Esophagus squamous epithelium (tissue), 5 donors: ENCODE data around the gene POLN. TPM values are rescaled to one million over a fixed set of nuclear protein-coding genes. Genes with fewer than 3 reads are reported as not detected.

ENCODE experiments used
- DNase-seq: peaks from one replicate; lab custom pipeline; 2025; lab: John Stamatoyannopoulos, UW
- H3K27ac ChIP-seq, 4 donors: fragments of 200-600 bp; sonication (generic); one replicate each; pipeline ENCODE4 v1.5.1; 2016 to 2019; ENCODE audit warnings: mild to moderate bottlenecking in 1 of 4
- H3K27me3 ChIP-seq, 4 donors: fragments of 200-600 bp; sonication (generic); 1 replicate in 3 of 4; 2 replicates in 1 of 4; pipeline versions ENCODE4 v1.5.1 to v1.6.0; 2017 to 2021; ENCODE audit warnings: antibody characterized with exemption in 1 of 4
- H3K36me3 ChIP-seq, 3 donors: fragments of 200-600 bp; sonication (generic); one replicate each; pipeline ENCODE4 v1.5.1; 2016 to 2019
- H3K4me1 ChIP-seq, 3 donors: fragments of 200-600 bp; sonication (generic); one replicate each; pipeline ENCODE4 v1.5.1; 2017 to 2019
- H3K4me3 ChIP-seq, 4 donors: fragments of 200-600 bp; sonication (generic); 1 replicate in 3 of 4; 2 replicates in 1 of 4; pipeline ENCODE4 v1.5.1; 2016 to 2019; ENCODE audit warnings: mild to moderate bottlenecking in 2 of 4, moderate library complexity in 1 of 4
- H3K9me3 ChIP-seq, 3 donors: fragments of 200-600 bp; sonication (generic); one replicate each; pipeline ENCODE4 v1.5.1; 2016 to 2019
- CTCF ChIP-seq, 6 experiments: fragments of 450-650 bp in 4 of 6; fragments of 200-600 bp in 2 of 6; sonication (generic) in 2 of 6; IDR thresholded peaks; one replicate each; pipeline ENCODE4 v1.5.1; 2016 to 2019; ENCODE audit warnings: antibody characterized with exemption in 6 of 6, mild to moderate bottlenecking in 4 of 6, moderate library complexity in 4 of 6
- POLR2A ChIP-seq, 4 donors: fragments of 450-650 bp; IDR thresholded peaks; one replicate each; pipeline ENCODE4 v1.6.1; 2017; ENCODE audit warnings: antibody characterized with exemption in 4 of 4, mild to moderate bottlenecking in 4 of 4, moderate library complexity in 3 of 4
- WGBS, 2 donors: methylation state at CpG; one replicate each; pipeline ENCODE4 v1.1.5; 2018; 5-methylcytosine and 5-hydroxymethylcytosine counted together
- intact Hi-C: fragments of 100-400 bp; cut with DNase I; formaldehyde crosslinking; loops from one replicate; pipeline ENCODE4 v1.15.0; 2022
- total RNA-seq, 4 donors: library from RNA; depleted of rRNA; stranded (reverse); fragments of >200 nt; gene quantifications; one replicate each; pipeline ENCODE4 v1.1.0, GENCODE V29; 2016
- donor health status: DM: yes; HTN: yes; CAD: no.

The POLN gene
- total RNA-seq, 4 donors from 2014 or later: 0.19 to 1.5 (median 1.2) TPM

GRCh38 chr4:2103127-2103842 lies 138.6 kb downstream of the POLN start:
- H3K9me3 ChIP-seq: peaks cover 0 to 29% (median 26%) of the 10 kb centered on the region in 3 donors
- intact Hi-C loops: no loop called here
- WGBS, 2 donors: 82 to 91% methylated on average over 5 of the region's 5 CpGs
- no peaks in the 10 kb centered on the region for H3K27me3 ChIP-seq
- H3K27ac ChIP-seq: no peak overlapping the region
- H3K4me3 ChIP-seq: no peak overlapping the region
- no peaks in the 10 kb centered on the region for H3K4me1 ChIP-seq
- no peak for DNase-seq
- no peaks in the 10 kb centered on the region for H3K36me3 ChIP-seq
- TF ChIP-seq POLR2A (IDR thresholded peaks at IDR 0.05): no peak
- no peak for TF ChIP-seq CTCF (IDR thresholded peaks at IDR 0.05)

GRCh38 chr4:2102045-2102883 lies 139.7 kb downstream of the POLN start:
- Histone ChIP-seq H3K9me3 (peaks cover 0 to 29% (median 26%) of the 10 kb centered on the region in 3 donors), H3K4me3 (no peak overlapping the region), H3K27ac (no peak overlapping the region), H3K36me3 (no peaks in the 10 kb centered on the region), H3K27me3 (no peaks in the 10 kb centered on the region), H3K4me1 (no peaks in the 10 kb centered on the region)
- 74 to 100% methylated on average over 1 to 3 of the region's 4 CpGs for WGBS, 2 donors
- intact Hi-C loops: no loop called here
- no peak for DNase-seq
- TF ChIP-seq CTCF (IDR thresholded peaks at IDR 0.05) (no peak), POLR2A (IDR thresholded peaks at IDR 0.05) (no peak)

GRCh38 chr4:2101346-2102044 lies 140.4 kb downstream of the POLN start:
- Histone ChIP-seq H3K4me1 (no peaks in the 10 kb centered on the region), H3K27ac (no peak overlapping the region), H3K9me3 (peaks cover 0 to 36% (median 30%) of the 10 kb centered on the region in 3 donors), H3K27me3 (no peaks in the 10 kb centered on the region), H3K36me3 (no peaks in the 10 kb centered on the region), H3K4me3 (no peak overlapping the region)
- intact Hi-C loops: no loop called here
- 79 to 90% methylated on average over 6 to 7 of the region's 7 CpGs for WGBS, 2 donors
- DNase-seq: no peak
- TF ChIP-seq CTCF (IDR thresholded peaks at IDR 0.05): no peak

GRCh38 chr4:2096073-2096609 lies 145.8 kb downstream of the POLN start:
- no peak for TF ChIP-seq POLR2A (IDR thresholded peaks at IDR 0.05)
- TF ChIP-seq CTCF (IDR thresholded peaks at IDR 0.05): no peak
- Histone ChIP-seq H3K36me3 (no peaks in the 10 kb centered on the region), H3K27ac (no peak overlapping the region), H3K4me3 (no peak overlapping the region), H3K4me1 (no peaks in the 10 kb centered on the region), H3K9me3 (peaks cover 0 to 8% (median 4%) of the 10 kb centered on the region in 3 donors), H3K27me3 (no peaks in the 10 kb centered on the region)
- 48 to 50% methylated on average over 2 of the region's 7 CpGs for WGBS, 2 donors
- intact Hi-C loops: no loop called here
- no peak for DNase-seq
